ENCODE data around the gene HOMER1. TPM values are rescaled to one million over a fixed set of nuclear protein-coding genes. Genes with fewer than 3 reads are reported as not detected.
"Not testable (repeated sequence)": the region's sequence is repeated elsewhere in the genome, so short reads cannot be mapped to it uniquely, and the experiment has no call there.

Gene HOMER1
- total RNA-seq, 1 donor from 2014 or later = 29.3 TPM

- peaks cover 20% of the 10 kb centered on the region for H3K4me1 Mint-ChIP-seq
- no peaks in the 10 kb centered on the region for H3K27me3 Mint-ChIP-seq (ENCODE audit: low read depth)
Observed at GRCh38 chr5:79517601-79518000, 3.7 kb upstream of the HOMER1 start.

GRCh38 chr5:79516986-79517385, 3.1 kb upstream of the HOMER1 start:
- Mint-ChIP-seq H3K27ac (ENCODE audit: unreplicated experiment) (no peak overlapping the region), H3K27me3 (ENCODE audit: low read depth) (no peaks in the 10 kb centered on the region), H3K4me3 (peak overlapping the region; percentile 29), H3K4me1 (peaks cover 26% of the 10 kb centered on the region), H3K9me3 (no peaks in the 10 kb centered on the region), H3K36me3 (ENCODE audit: low read depth) (no peaks in the 10 kb centered on the region)
- no peak for TF ChIP-seq CTCF (conservative IDR thresholded peaks at IDR 0.05)
- no peak for DNase-seq (ENCODE audit: low read depth, low spot score)

More at GRCh38 chr5:79517601-79518000, 3.7 kb upstream of the HOMER1 start:
- H3K4me3 Mint-ChIP-seq = no peak overlapping the region
- no peaks in the 10 kb centered on the region for H3K36me3 Mint-ChIP-seq (ENCODE audit: low read depth)
- H3K27ac Mint-ChIP-seq (ENCODE audit: unreplicated experiment) = no peak overlapping the region
- no peaks in the 10 kb centered on the region for H3K9me3 Mint-ChIP-seq
- DNase-seq (ENCODE audit: low read depth, low spot score) = no peak
- no peak for TF ChIP-seq CTCF (conservative IDR thresholded peaks at IDR 0.05)

DNA sequence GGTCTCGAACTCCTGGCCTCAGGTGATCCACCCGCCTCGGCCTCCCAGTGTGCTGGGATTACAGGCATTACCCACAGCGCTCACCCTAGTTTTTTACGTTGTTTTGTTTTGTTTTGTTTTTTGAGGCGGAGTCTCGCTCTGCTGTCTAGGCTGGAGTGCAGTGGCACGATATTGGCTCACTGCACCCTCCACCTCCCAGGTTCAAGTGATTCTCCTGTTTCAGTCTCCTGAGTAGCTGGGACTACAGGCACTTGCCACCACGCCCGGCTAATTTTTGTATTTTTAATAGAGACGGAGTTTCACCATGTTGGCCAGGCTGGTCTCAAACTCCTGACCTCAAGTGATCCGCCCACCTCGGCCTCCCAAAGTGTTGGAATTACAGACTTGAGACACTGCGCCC, 2.4 kb upstream of the HOMER1 start:
- H3K36me3 Mint-ChIP-seq (ENCODE audit: low read depth); DNase-seq (ENCODE audit: low read depth, low spot score); H3K27me3 Mint-ChIP-seq (ENCODE audit: low read depth); H3K9me3 Mint-ChIP-seq; H3K27ac Mint-ChIP-seq (ENCODE audit: unreplicated experiment): not testable (repeated sequence)
- Mint-ChIP-seq H3K4me1 (peaks cover 33% of the 10 kb centered on the region), H3K4me3 (peak overlapping the region; percentile 72)

GRCh38 chr5:79514391-79515105, 614 bp upstream of the HOMER1 start:
- Mint-ChIP-seq H3K4me1 (peaks cover 51% of the 10 kb centered on the region), H3K9me3 (no peaks in the 10 kb centered on the region), H3K36me3 (ENCODE audit: low read depth) (no peaks in the 10 kb centered on the region), H3K4me3 (peak overlapping the region; percentile 97), H3K27ac (ENCODE audit: unreplicated experiment) (peak overlapping the region; percentile 100), H3K27me3 (ENCODE audit: low read depth) (no peaks in the 10 kb centered on the region)
- peak; percentile 10 for TF ChIP-seq CTCF (conservative IDR thresholded peaks at IDR 0.05)
- DNase-seq (ENCODE audit: low read depth, low spot score) = peak; percentile 77

DNA sequence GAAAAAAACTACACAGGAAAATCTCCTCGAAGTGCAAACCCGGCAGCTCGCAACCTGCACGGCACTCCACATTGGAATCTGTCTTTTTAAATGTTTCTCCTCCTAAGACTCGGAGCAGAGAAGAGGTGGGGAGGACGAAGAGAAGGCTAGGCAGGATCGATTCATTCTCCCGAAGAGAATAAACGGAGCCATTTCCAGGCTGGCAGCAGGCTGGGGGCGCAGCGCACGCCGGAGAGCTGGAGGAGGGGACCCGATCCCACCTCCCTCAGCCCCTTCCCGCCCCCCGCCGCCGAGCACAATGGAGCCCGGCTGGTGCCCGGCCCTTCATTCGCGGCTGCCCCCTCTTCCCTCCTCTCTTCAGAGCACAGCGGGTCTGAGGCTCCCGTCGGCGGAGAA, 628 bp downstream of the HOMER1 start:
- DNase-seq (ENCODE audit: low read depth, low spot score) = no peak
- Mint-ChIP-seq H3K27me3 (ENCODE audit: low read depth) (no peaks in the 10 kb centered on the region), H3K4me3 (peak overlapping the region; percentile 96), H3K9me3 (no peaks in the 10 kb centered on the region), H3K27ac (ENCODE audit: unreplicated experiment) (peak overlapping the region; percentile 95), H3K36me3 (ENCODE audit: low read depth) (no peaks in the 10 kb centered on the region), H3K4me1 (peaks cover 57% of the 10 kb centered on the region)
- no peak for TF ChIP-seq CTCF (conservative IDR thresholded peaks at IDR 0.05)

GRCh38 chr5:79512471-79513307, 1.2 kb downstream of the HOMER1 start:
- Mint-ChIP-seq H3K27ac (ENCODE audit: unreplicated experiment) (peak overlapping the region; percentile 95), H3K4me1 (peaks cover 64% of the 10 kb centered on the region), H3K4me3 (peak overlapping the region; percentile 96), H3K9me3 (no peaks in the 10 kb centered on the region), H3K27me3 (ENCODE audit: low read depth) (no peaks in the 10 kb centered on the region), H3K36me3 (ENCODE audit: low read depth) (no peaks in the 10 kb centered on the region)
- DNase-seq (ENCODE audit: low read depth, low spot score) = no peak
- TF ChIP-seq CTCF (conservative IDR thresholded peaks at IDR 0.05) = no peak

Data from neural crest cell (in vitro differentiated cells).